ENCODE measurements around the gene NEFH.

The NEFH gene

GRCh38 chr22:29503811-29504372, 23.9 kb downstream of the NEFH start:
- no peak for DNase-seq (ENCODE audit: low read depth)

- DNase-seq (ENCODE audit: low read depth): no peak
These were observed 29.3 kb downstream of the NEFH start for GRCh38 chr22:29509298-29509697.

GRCh38 chr22:29509815-29510214, 29.8 kb downstream of the NEFH start:
- DNase-seq (ENCODE audit: low read depth): no peak

- no peak for DNase-seq (ENCODE audit: low read depth)
These were observed 30.5 kb downstream of the NEFH start for GRCh38 chr22:29510542-29510941.

- no peak for DNase-seq (ENCODE audit: low read depth)
These were observed 31.3 kb downstream of the NEFH start for GRCh38 chr22:29511126-29511862.

- DNase-seq (ENCODE audit: low read depth): no peak
These were observed 32.0 kb downstream of the NEFH start for GRCh38 chr22:29512031-29512430.

GRCh38 chr22:29517215-29517908, 37.3 kb downstream of the NEFH start:
- no peak for DNase-seq (ENCODE audit: low read depth)

- no peak for DNase-seq (ENCODE audit: low read depth)
These were observed 38.4 kb downstream of the NEFH start for GRCh38 chr22:29518427-29518826.

- DNase-seq (ENCODE audit: low read depth): no peak
These were observed 40.0 kb downstream of the NEFH start for GRCh38 chr22:29519996-29520395.

GRCh38 chr22:29520851-29521250, 40.8 kb downstream of the NEFH start:
- no peak for DNase-seq (ENCODE audit: low read depth)

GRCh38 chr22:29521526-29521925, 41.5 kb downstream of the NEFH start:
- no peak for DNase-seq (ENCODE audit: low read depth)

- no peak for DNase-seq (ENCODE audit: low read depth)
These were observed 43.7 kb downstream of the NEFH start for GRCh38 chr22:29523761-29524160.

- DNase-seq (ENCODE audit: low read depth): no peak
These were observed 44.6 kb downstream of the NEFH start for GRCh38 chr22:29524442-29525191.

GRCh38 chr22:29528144-29528543, 48.1 kb downstream of the NEFH start:
- no peak for DNase-seq (ENCODE audit: low read depth)

- no peak for DNase-seq (ENCODE audit: low read depth)
These were observed 50.7 kb downstream of the NEFH start for GRCh38 chr22:29530716-29531115.

- DNase-seq (ENCODE audit: low read depth): no peak
These were observed 51.4 kb downstream of the NEFH start for GRCh38 chr22:29531419-29531818.

- DNase-seq (ENCODE audit: low read depth): no peak
These were observed 56.4 kb downstream of the NEFH start for GRCh38 chr22:29536411-29536810.

- no peak for DNase-seq (ENCODE audit: low read depth)
These were observed 59.1 kb downstream of the NEFH start for GRCh38 chr22:29539105-29539504.
